Left colon (tissue), 2 donors: Measurements from ENCODE around the gene EEF2KMT. TPM values are rescaled to one million over a fixed set of nuclear protein-coding genes. Genes with fewer than 3 reads are reported as not detected.
A peak's percentile ranks its signal among the peaks of the same experiment; 100 is the strongest.
"Not testable (repeated sequence)": the region's sequence is repeated elsewhere in the genome, so short reads cannot be mapped to it uniquely, and the experiment has no call there.

Source experiments
- ATAC-seq: fragments of 200-7000 bp; cut with Tn5 transposase; one replicate; pipeline ENCODE4 v1.9.1; 2020; ENCODE audit warnings: mild to moderate bottlenecking, moderate library complexity
- DNase-seq, 2 donors: peaks; one replicate each; pipeline ENCODE4 v3.0.0-alpha.2; 2020
- intact Hi-C, 2 donors: fragments of 100-400 bp; cut with DNase I in 1 of 2; cut with micrococcal nuclease in 1 of 2; formaldehyde crosslinking; loops; one replicate each; pipeline versions ENCODE4 v1.11.2 to v1.14.0; 2022; cut with DNase I, micrococcal nuclease
- total RNA-seq, 2 donors: library from RNA; stranded (reverse); fragmentation: NEBNext Ultra II Directional; extraction: Animal tissue kit (Norgen Biotek cat#: 25700); gene quantifications; one replicate each; pipeline ENCODE4 v1.2.1, GENCODE V29; 2021
- donor health status: DM: no; HTN: no; CAD: no.
- donor health status: DM: yes; HTN: yes; CAD: no.

The EEF2KMT gene
- total RNA-seq, 2 donors from 2014 or later: 9.5 to 9.8 TPM

DNA sequence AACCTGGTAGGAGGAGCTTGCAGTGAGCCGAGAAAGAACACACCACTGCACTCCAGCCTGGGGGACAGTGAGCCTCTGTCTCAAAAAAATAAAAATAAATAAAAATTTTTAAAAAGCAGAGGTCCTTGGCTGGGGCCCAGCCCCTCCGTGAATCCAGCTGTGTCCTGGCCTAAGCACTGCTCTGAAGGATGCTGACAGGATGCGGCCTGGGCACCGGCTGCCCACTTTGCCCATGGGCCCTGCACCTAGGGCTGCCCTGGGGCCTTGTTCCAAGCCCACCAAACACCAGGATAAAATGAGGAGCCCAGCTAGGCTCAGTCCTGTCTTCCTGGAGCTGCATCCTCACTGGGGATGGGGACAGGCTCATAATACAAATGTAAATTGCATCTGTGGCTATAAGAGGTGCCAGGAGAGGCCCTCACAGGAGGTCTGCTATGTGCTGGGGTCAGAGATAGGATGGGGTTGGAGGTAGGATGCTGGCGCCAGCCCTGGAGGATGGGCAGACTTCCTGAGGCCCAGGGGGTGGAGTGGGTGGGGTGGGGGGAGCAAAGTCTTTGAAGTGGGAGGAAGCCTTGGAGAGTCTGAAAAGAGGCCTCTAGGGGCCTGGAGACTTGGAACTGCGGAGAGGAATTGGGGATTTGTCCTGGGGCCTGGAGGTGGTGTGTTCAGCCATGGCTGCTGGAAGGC is 38.1 kb downstream of the EEF2KMT start:
- no peak for ATAC-seq
- intact Hi-C loops: no loop called here
- DNase-seq: peak in 1 of 2 donors; percentile 0

DNA sequence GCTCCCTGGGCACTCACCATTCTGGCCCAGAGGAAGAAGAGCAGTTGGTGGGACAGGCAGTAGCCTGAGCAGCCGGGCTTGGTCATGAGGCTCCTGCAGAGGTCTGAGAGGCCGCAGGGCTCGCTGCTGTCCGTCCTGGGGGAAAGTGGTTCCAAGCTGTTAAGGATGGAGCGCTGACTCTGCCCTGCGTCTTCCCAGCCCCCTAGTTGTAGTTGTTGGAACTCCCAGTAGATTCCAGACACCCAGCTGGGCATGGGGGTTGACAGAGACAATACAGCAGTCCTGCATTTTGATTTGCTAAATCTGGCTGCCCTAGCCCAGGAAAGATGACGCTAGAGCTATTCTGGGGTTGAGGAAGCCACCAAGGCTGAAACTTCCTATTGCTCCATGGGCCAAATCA is 39.1 kb downstream of the EEF2KMT start:
- peak in 1 of 2 donors; percentile 5 for DNase-seq
- intact Hi-C loops: no loop called here
- ATAC-seq: no peak

DNA sequence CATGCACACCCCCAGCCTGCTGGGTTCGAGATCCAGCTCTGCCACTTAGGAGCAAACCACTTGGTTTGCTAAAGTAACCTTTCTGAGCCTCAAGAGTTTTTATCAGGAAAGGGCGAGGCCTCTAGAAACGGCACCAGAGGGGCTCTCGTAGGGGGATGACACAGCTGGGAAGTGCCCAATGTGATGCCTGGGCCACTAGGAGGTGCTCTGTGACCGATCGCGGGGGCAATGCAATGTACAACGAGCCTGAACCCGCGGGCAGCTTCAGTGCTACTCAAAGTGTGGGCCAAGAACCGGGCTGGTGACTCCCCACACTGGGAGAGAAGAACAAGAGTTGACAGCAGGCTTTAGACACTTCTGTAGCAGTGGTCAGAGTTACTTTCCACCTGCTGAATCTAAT is 41.2 kb downstream of the EEF2KMT start:
- ATAC-seq (peak; percentile 82), DNase-seq (peak; percentile 31 to 48)
- intact Hi-C loops: no loop called here

DNA sequence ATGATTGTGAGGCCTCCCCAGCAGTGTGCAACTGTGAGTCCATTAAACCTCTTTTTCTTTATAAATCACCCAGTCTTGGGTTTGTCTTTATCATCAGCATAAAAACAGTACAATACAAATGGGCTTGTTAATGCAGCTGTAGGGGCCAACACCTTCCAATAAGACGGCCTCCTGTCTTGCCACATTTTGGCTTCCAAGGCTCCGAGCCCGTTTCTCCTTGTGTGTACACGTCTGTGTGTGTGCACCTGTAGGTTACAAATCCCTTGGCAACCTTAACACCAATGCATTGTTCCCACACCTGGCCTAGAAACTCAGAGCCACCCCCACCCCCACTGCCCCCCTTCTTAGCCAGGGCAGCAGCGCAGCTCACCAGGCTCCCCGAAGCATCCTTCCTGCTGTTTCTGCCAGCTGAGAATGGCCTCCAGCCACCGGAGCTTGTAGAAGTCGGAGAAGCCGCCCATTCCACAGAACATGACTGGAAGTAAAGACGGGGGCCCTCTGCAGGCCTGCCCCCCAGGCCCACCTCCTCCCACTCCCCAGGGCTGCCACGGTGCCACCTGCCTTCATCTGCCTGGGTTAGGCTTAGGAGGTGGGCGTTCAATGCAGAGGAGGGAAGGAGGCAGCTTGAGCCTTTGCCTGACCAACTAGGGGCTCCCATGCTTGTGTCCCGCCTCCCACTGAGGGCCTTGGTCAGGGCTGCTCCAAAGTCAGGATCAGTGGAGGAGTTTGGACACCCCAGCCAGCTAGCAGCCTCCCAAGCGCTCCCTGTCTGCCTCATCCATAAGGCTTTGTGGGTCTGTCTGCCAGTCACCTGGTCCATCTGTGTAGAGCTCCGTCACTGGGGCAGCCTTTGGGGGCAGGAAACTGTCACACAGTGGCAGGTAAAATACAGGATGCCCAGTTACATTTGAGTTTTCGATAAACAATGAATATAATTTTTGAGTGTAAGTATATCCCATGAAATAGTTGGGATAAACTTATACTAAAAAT is 42.4 kb downstream of the EEF2KMT start:
- DNase-seq (no peak), ATAC-seq (no peak)
- intact Hi-C loops: no loop called here

DNA sequence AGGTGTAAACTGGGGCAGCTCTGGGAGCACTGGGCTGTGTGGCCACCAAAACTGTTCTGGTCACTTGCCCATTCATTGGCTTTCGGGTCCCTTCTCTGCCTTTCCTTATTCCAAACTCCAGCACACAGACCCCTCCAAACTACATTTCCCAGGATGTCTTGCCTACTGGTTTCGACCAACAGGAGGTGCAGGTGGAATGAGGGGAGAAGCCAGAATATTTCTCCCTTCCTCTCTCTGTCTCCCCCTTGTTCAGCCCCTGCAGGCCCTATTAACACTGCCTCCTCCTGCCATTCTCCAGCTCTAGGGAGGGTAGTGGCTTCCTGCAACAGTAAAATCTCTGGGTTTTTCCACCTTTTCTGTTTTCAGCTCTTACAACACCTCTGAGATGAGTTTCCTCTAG is 50.7 kb downstream of the EEF2KMT start:
- intact Hi-C loops: no loop called here
- no peak for ATAC-seq
- peak in 1 of 2 donors; percentile 10 for DNase-seq

DNA sequence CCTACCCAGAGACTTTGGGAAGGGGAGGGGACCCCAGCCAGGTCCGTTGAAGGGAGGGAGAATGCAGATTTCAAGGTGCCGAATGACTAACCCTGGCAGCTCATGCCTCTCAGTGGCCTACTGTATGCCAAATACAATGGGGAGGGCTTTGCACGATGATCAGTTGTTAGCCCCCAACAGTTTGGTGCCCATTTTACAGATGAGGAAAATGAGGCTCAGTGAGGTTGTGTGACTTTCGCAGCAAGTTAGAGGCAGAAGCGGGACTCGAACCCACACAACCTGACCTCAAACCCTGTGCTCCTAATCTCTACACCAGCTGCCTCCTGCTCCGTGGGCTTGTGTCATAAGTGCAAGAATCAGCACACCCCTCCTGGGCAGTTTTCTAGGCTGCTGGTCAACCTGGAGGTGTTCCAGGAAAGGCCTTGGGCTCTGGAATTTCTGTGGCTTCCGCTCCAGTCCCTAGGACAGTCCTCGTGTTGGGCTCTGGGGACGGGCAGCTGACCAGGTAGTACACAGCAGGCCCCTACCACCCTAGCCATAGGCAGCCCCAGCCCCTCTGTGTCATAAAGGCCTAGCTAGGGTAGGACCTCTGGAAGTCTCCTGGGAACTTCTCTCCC is 52.0 kb downstream of the EEF2KMT start:
- intact Hi-C loops: no loop called here
- ATAC-seq: no peak
- peak in 1 of 2 donors; percentile 12 for DNase-seq

DNA sequence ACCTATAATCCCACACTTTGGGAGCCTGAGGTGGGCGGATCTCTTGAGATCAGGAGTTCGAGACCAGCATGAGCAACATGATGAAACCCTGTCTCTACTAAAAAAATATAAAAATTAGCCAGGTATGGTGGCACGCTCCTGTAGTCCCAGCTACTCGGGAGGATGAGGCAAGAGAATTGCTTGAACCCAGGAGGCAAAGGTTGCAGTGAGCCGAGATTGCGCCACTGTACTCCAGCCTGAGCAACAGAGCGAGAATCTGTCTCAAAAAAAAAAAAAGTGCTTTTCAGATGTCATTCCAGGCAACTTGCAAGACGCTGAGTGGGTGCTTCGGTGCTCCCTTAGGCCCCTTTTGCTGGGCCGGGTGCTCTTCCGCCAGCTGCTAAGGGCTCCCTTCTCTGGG is 53.0 kb downstream of the EEF2KMT start:
- ATAC-seq, intact Hi-C loops: not testable (repeated sequence)
- DNase-seq: peak in 1 of 2 donors; percentile 5

DNA sequence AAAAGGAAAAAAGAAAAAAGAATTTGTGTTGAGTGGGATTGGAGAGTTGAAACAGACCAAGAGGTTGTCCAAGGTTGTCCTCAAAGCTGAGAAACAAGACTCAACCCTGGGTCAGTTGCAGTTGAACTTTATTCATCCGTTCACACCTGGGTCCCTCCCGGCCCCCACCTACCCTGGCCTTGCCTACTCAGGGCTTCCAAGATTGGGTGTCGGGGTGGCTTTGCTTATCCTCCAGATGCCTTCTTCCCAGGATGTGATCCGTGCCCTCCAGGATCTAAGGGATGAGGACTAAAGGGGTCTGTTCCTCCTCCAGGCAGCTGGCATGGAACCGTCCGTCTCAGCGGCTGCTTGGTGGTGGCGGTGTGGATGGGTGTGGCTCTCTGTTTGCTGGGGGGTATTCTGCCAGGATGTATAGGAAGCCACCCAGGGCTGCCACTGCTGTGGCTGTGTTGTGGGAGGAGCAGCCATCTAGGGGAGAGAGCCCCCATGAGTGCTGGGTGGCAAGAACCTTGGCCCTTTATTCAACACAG is 53.5 kb downstream of the EEF2KMT start:
- intact Hi-C loops: no loop called here
- DNase-seq (peak in 1 of 2 donors; percentile 2), ATAC-seq (no peak)

DNA sequence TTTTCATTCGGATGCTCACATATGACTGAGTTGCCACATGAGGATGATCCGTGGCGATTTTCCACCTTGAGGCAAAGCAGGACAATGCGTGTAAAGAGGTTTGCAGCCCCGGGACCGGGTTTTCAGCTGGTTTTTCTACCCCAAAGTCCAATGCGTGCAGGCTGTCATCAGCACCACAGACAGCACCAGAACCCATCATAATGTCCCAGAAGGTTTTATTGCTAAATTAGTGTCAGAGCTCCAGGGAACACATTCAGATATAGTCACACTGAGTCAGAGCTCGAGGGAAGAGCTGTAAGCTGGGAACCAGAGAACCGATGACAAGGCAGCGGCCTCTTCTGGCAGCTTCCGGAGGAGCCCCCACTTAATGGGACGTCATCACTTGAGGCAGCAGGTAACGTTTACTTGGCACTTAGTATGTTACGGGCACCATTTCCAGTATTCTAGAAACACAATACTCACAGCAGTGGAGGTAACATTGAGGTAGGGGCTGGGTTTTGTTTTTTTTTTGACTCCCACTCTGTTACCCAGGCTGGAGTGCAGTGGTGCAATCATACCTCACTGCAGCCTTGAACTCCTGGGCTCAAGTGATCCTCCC is 54.9 kb downstream of the EEF2KMT start:
- intact Hi-C loops: no loop called here

DNA sequence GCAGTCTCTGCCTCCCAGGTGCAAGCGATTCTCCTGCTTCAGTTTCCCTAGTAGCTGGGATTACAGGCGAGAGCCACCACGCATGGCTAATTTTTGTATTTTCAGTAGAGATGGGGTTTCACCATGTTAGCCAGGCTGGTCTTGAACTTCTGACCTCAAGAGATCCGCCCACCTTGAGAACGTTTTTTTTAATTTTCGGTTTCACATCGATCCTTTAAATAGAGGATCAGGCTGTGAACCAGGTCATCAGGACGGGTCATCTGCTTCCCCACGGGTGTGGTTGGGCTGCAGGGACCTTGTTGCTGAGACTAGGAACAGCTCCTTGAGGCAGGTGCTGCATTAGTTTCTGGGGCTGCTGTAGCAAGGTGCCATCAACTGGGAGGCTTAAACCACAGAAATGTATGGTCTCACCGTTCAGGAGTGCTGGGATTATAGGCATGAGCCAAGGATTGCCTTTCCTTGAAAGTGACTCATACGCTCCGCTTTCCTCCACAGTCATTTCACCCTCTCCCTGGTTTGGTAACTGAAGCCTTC is 55.9 kb downstream of the EEF2KMT start:
- intact Hi-C loops: no loop called here
- DNase-seq (no peak), ATAC-seq (no peak)

More for the DNA sequence above, 54.9 kb downstream of the EEF2KMT start:
- peak in 1 of 2 donors; percentile 8 for DNase-seq
- no peak for ATAC-seq

DNA sequence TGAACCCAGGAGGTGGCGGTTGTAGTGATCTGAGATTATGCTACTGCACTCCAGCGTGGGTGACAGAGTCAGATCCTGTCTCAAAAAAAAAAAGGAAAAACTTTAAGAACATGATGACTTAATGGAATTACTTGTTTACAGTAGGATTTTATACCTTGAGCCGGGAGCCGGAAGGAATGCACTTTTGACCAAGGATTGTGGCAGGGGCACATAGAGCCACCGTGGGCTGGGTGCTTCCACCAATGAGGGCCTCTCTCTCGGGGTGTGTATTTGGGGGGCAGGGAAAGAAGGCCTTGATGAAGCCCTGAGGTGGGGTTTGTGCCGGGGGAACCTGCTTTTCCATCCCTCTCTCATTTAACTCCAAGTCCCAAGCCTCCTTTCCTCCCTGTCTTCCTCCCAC is 57.1 kb downstream of the EEF2KMT start:
- intact Hi-C loops: no loop called here
- DNase-seq: no peak
- peak; percentile 46 for ATAC-seq

DNA sequence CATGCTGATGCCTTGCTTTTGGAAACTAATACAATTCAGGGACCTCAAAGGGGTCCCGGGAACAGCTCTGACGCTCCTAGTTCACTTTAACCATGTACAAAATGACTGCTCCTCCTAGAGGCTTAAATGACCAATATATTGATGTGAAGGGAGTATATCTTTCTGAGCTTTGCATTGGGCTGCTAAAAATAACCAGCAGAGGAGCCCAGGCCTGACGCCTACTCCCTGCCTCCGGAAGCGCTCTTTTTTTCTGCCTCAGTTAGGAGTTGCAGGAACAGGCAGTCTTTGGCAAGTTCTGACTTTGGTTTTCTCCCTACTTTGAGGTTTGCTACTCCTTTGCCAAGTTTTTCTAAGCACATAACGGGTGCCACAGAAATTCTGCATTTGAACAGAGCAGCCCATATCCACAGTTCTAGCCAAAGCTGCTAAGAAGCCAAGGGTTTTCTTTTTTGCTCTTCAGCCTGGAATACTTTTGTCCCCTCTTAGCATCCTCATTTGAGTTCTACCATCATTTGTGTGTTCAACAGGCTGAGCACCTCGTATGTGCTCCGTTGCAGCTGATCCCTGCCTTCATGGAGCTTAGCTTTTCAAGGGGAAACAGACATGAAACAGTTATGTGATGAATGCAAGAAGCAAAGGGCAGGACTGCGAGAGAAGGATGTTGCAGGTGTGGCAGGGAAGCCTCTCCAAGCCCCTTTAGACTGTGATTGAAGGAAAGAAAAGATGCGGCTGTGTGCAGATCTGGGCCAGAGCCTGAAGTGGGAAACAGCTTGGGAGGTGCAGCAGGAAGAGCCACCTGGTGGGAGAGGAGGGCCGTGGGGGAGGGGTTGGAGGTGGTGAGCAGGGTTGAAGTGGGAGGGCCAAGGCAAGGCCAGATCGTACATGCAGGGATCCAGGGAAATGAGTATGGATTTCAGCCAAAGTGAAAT is 61.1 kb downstream of the EEF2KMT start:
- DNase-seq: no peak
- ATAC-seq: no peak
- intact Hi-C loops: no loop called here

DNA sequence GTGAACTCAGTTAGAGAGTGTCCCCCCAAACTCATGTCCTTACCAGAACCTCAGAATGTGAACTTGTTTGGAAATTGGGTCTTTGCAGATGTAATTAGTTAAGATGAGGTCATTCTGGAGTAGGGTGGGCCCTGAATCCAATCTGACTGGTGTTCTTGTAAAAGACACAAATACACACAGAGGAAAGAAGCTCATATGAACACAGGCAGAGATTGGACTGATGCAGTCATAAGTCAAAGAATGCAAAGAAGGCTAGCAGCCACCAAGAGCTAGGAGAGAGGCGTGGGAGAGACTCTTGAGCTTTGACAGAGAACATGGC is 61.7 kb downstream of the EEF2KMT start:
- no peak for ATAC-seq

More for the DNA sequence above, 61.7 kb downstream of the EEF2KMT start:
- intact Hi-C loops: no loop called here
- no peak for DNase-seq

Other genes starting within 250 kb of the EEF2KMT start
- gene PPL, start 160.6 kb downstream of the EEF2KMT start, total RNA-seq: 10 to 100 TPM; 14.7 to 15.6 TPM
- 1 to 10 TPM; 1.4 to 1.8 TPM for gene SEC14L5, start 139.5 kb downstream of the EEF2KMT start, total RNA-seq
- gene NAGPA, start 63.9 kb downstream of the EEF2KMT start, total RNA-seq: 10 to 100 TPM; 22.7 to 22.9 TPM
- 1 to 10 TPM; 2.1 to 5.0 TPM for gene C16orf89, start 31.8 kb downstream of the EEF2KMT start, total RNA-seq
- 10 to 100 TPM; 26.0 to 34.2 TPM for gene ALG1, start 26.0 kb downstream of the EEF2KMT start, total RNA-seq